Measurements from ENCODE around the gene DEF6. TPM values are rescaled to one million over a fixed set of nuclear protein-coding genes. Genes with fewer than 3 reads are reported as not detected.

DEF6 gene, protein sequence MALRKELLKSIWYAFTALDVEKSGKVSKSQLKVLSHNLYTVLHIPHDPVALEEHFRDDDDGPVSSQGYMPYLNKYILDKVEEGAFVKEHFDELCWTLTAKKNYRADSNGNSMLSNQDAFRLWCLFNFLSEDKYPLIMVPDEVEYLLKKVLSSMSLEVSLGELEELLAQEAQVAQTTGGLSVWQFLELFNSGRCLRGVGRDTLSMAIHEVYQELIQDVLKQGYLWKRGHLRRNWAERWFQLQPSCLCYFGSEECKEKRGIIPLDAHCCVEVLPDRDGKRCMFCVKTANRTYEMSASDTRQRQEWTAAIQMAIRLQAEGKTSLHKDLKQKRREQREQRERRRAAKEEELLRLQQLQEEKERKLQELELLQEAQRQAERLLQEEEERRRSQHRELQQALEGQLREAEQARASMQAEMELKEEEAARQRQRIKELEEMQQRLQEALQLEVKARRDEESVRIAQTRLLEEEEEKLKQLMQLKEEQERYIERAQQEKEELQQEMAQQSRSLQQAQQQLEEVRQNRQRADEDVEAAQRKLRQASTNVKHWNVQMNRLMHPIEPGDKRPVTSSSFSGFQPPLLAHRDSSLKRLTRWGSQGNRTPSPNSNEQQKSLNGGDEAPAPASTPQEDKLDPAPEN
- total RNA-seq, result 10.1 and 15.3 TPM in 2 replicates

GRCh38 chr6:35297601-35298481 is at the start of gene DEF6:
TSS of gene DEF6 (plus strand) at chr6:35297818. CDS start at chr6:35297857, 39 bp downstream.

GRCh38 chr6:35259194-35259947 is 38.2 kb upstream of the DEF6 start, which contains the start of gene ZNF76:
TSS of gene ZNF76 (plus strand) at chr6:35259735. CDS start at chr6:35281152, 21,417 bp downstream.

DNA sequence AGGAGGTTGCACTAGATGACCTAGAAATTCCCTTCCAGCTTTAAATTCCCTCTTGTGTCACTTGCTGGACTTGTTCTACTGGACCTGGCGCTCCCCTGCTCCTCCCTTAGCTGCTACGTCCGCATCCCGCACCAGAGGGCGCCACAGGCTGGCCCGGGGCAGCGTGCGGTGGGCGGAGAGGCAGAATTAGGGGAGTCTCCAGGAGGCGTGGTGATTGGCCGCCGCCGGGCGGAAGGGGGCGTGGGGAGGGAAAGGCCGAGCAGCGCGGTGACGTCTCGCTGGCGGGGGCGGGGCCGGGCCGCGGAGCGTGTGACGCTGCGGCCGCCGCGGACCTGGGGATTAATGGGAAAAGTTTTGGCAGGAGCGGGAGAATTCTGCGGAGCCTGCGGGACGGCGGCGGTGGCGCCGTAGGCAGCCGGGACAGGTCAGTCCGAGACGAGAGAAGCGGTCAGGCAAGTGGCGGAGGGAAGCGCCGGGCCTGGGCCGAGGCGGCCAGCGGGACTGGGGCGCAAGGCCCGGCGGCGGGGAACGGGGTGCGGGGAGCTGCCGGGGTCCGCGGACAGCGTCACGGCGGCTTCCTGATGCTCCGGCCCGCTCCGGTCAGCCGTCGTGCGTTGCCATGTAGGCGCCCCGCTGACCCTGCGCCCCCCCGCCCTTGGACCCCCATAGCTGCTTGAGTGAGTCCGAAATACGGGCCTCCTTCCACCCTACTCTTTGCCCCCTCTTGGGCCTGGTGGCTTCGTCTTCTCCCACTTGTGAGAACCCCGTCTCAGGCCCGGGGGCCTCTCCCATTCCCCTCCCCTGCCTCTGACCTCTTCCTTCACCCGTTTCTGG is 44.9 kb downstream of the DEF6 start, which contains the start of gene PPARD:
TSS of gene PPARD (plus strand) at position 301 of the 834 bp plus-strand sequence. CDS start 68,530 bp downstream, outside the sequence.

Other genes starting within 250 kb of the DEF6 start
- gene TCP11, start 156.5 kb upstream of the DEF6 start, total RNA-seq, result 0.43 and 1.6 TPM in 2 replicates
- gene SCUBE3, start 83.9 kb upstream of the DEF6 start, total RNA-seq, result 0.11 and 0.79 TPM in 2 replicates
- 24.3 and 27.5 TPM in 2 replicates for gene ZNF76, start 38.1 kb upstream of the DEF6 start, total RNA-seq
- 7.1 and 10.5 TPM in 2 replicates for gene PPARD, start 44.7 kb downstream of the DEF6 start, total RNA-seq
- 7.4 and 9.0 TPM in 2 replicates for gene FANCE, start 154.5 kb downstream of the DEF6 start, total RNA-seq
- 907 and 2,843 TPM in 2 replicates for gene RPL10A, start 170.6 kb downstream of the DEF6 start, total RNA-seq
- gene TEAD3, start 199.3 kb downstream of the DEF6 start, total RNA-seq, result 44.4 and 47.5 TPM in 2 replicates
- not detected in 2 replicates for gene TULP1, start 215.1 kb downstream of the DEF6 start, total RNA-seq